Common myeloid progenitor, CD34-positive (primary cell): ENCODE measurements around the gene FHIT.

Experiments used
- CTCF ChIA-PET: fragments of 350-600 bp; sonication (Branson Sonifier 250); formaldehyde crosslinking; loops from one replicate; lab custom pipeline; 2021; ENCODE audit warnings: antibody characterized with exemption; lab: Charles Lee
- POLR2A ChIA-PET: fragments of 350-600 bp; sonication (Branson Sonifier 250); formaldehyde crosslinking; loops from one replicate; lab custom pipeline; 2021; ENCODE audit warnings: antibody characterized with exemption; lab: Charles Lee
- DNase-seq, 3 donors: peaks; one replicate each; pipeline versions ENCODE4 v3.0.0 to v3.0.0-alpha.2; 2013
- H3K27ac ChIP-seq, 2 experiments: 1 replicate in 1 of 2; 2 replicates in 1 of 2; pipeline ENCODE4 v1.7.0; 2013; ENCODE audit warnings: inconsistent platforms in 2 of 2, low read length in 2 of 2, mild to moderate bottlenecking in 2 of 2, low read depth in 1 of 2, moderate library complexity in 1 of 2; ENCODE audit not compliant: severe bottlenecking in 2 of 2, insufficient read depth in 1 of 2, poor library complexity in 1 of 2
- H3K27me3 ChIP-seq, 5 experiments: replicated peaks in 2 of 5; 1 replicate in 3 of 5; 2 replicates in 2 of 5; pipeline versions ENCODE4 v1.6.1 to v1.7.0; 2013; ENCODE audit warnings: low read length in 4 of 5, mild to moderate bottlenecking in 2 of 5, moderate library complexity in 2 of 5, inconsistent platforms in 1 of 5; ENCODE audit not compliant: insufficient read depth in 5 of 5, control insufficient read depth in 4 of 5
- H3K36me3 ChIP-seq, 4 experiments: 1 replicate in 2 of 4; 2 replicates in 2 of 4; pipeline versions ENCODE4 v1.6.1 to v1.7.0; 2013; ENCODE audit warnings: low read length in 3 of 4, control low read depth in 1 of 4, mild to moderate bottlenecking in 1 of 4; ENCODE audit not compliant: control insufficient read depth in 4 of 4, insufficient read depth in 4 of 4
- H3K4me1 ChIP-seq, 4 experiments: 1 replicate in 3 of 4; 2 replicates in 1 of 4; pipeline versions ENCODE4 v1.6.1 to v1.7.1; 2013; ENCODE audit warnings: low read length in 3 of 4, mild to moderate bottlenecking in 3 of 4, control low read depth in 1 of 4, inconsistent platforms in 1 of 4, moderate library complexity in 1 of 4; ENCODE audit not compliant: control insufficient read depth in 4 of 4, insufficient read depth in 4 of 4; ENCODE audit errors: control extremely low read depth in 1 of 4
- H3K4me3 ChIP-seq, 7 experiments: 1 replicate in 4 of 7; 2 replicates in 3 of 7; pipeline versions ENCODE4 v1.5.1 to v1.7.0; 2013; ENCODE audit warnings: mild to moderate bottlenecking in 7 of 7, low read length in 6 of 7, moderate library complexity in 6 of 7, inconsistent platforms in 2 of 7, low read depth in 2 of 7, control low read depth in 1 of 7; ENCODE audit not compliant: insufficient read depth in 4 of 7, control insufficient read depth in 1 of 7; ENCODE audit errors: extremely low read depth in 1 of 7
- H3K9me3 ChIP-seq, 5 experiments: 1 replicate in 4 of 5; 2 replicates in 1 of 5; pipeline versions ENCODE4 v1.6.1 to v1.7.1; 2013; ENCODE audit warnings: low read length in 4 of 5, mild to moderate bottlenecking in 2 of 5, inconsistent platforms in 1 of 5, low read depth in 1 of 5, moderate library complexity in 1 of 5; ENCODE audit not compliant: control insufficient read depth in 4 of 5, insufficient read depth in 2 of 5; ENCODE audit errors: control extremely low read depth in 1 of 5
- WGBS: methylation state at CpG from one replicate; pipeline ENCODE4 v1.1.5; 2013; ENCODE audit not compliant: insufficient coverage; 5-methylcytosine and 5-hydroxymethylcytosine counted together

FHIT gene

DNA sequence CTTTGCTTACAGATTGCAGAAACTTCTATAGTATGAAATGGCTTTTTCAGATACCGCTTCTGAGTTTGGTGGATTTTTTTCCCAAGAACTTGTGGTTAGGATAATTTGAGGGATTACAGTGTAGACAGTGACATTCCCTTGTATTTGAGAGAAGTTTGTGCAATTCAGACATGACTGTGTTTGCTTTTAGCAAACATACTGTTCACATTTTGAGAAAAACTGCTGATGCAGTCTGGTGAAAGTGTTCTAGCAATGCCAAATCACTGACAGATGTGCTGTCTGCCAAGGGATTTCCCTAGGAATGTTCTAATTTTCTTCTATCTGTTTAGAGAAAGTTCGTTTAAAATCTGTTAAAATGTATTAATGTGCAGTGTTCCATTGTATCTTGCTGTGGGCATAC lies 652.6 kb downstream of the FHIT start:
- ChIA-PET CTCF (no interaction called here), POLR2A (no interaction called here)
- no peak overlapping the region for H3K4me3 ChIP-seq
- peaks cover 0 to 18% (median 5%) of the 10 kb centered on the region in 4 experiments for H3K4me1 ChIP-seq
- 100% methylated on average over 2 of the region's 2 CpGs for WGBS
- H3K9me3 ChIP-seq = no peaks in the 10 kb centered on the region
- no peaks in the 10 kb centered on the region for H3K27me3 ChIP-seq
- no peak overlapping the region for H3K27ac ChIP-seq
- DNase-seq = no peak
- no peaks in the 10 kb centered on the region for H3K36me3 ChIP-seq

DNA sequence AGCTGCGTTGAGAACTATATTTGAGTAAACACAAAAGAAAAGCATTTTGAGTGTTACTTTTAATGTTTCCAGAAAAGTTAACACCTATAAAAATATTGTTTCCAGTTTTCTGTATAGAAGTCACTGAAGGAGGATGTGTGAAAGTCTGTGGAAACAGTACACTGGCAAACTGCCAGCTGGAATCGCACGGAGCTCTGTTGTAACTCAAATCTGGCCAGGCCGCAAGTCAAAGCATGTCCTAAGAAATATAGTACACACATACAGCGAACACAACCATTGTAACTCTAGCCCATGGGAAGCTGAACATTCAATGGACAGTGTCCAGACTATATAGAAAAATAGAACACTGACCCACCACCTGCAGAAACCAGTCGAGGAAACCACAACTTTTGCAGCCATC lies 657.2 kb downstream of the FHIT start:
- 0% methylated on average over 2 of the region's 6 CpGs for WGBS
- Histone ChIP-seq H3K27me3 (no peaks in the 10 kb centered on the region), H3K4me3 (no peak overlapping the region), H3K4me1 (peaks cover 0 to 7% (median 3%) of the 10 kb centered on the region in 4 experiments), H3K27ac (no peak overlapping the region), H3K9me3 (no peaks in the 10 kb centered on the region), H3K36me3 (no peaks in the 10 kb centered on the region)
- peak; percentile 17 to 78 (median 71) for DNase-seq
- POLR2A ChIA-PET = no interaction called here
- CTCF ChIA-PET = no interaction called here

DNA sequence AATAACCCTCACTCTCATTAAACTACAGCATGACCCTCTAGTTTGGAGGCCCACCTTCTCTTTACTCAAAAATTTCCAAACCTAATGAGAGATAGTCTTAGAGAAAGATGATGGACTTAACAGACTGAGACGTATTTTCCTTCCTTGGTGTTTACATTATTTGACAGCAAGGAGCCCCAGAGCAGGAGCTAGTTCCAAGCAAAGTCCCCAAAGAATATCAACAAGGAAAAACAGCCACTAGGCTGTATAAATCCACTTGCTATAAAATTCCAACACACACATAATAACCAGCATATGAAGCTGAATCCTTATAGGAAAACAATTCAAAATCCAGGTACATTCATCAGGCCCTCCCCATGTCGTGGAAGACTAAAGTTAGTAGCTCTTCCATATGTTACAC lies 660.0 kb downstream of the FHIT start:
- CTCF ChIA-PET = no interaction called here
- WGBS = 100% methylated on average over 1 of the region's 2 CpGs
- DNase-seq = no peak
- H3K27me3 ChIP-seq = no peaks in the 10 kb centered on the region
- POLR2A ChIA-PET = no interaction called here
- H3K9me3 ChIP-seq = peaks cover 0 to 3% (median 0%) of the 10 kb centered on the region in 5 experiments
- H3K4me3 ChIP-seq = no peak overlapping the region
- peaks cover 0 to 7% (median 3%) of the 10 kb centered on the region in 4 experiments for H3K4me1 ChIP-seq
- H3K27ac ChIP-seq = no peak overlapping the region
- no peaks in the 10 kb centered on the region for H3K36me3 ChIP-seq

DNA sequence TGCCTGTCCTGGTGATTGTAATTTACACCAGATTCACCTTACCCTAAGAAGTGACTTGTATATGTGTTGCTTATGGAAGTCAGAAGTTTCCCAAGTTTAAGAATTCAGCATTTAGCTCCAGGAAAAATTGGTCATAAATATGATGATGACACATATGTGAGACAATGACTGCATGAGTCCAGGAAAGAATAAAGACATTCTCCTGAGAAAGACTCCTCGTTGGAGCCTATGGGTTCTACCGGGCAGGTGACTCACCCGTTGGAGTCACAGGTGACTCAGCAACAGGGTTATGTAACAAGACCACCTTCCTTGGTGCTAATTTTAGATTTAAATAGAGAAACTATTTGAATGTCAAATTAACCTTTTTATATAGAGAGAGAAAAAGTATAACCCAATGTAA lies 662.4 kb downstream of the FHIT start:
- H3K36me3 ChIP-seq = no peaks in the 10 kb centered on the region
- no peaks in the 10 kb centered on the region for H3K27me3 ChIP-seq
- 88% methylated on average over 1 of the region's 3 CpGs for WGBS
- H3K9me3 ChIP-seq = peaks cover 0 to 3% (median 0%) of the 10 kb centered on the region in 5 experiments
- DNase-seq = peak in 2 of 3 donors; percentile 8 to 13
- no peak overlapping the region for H3K4me3 ChIP-seq
- no peak overlapping the region for H3K27ac ChIP-seq
- ChIA-PET POLR2A (no interaction called here), CTCF (interaction anchor here (1.2 kb wide), 1 partner anchor 16 kb away, joined by 3 read pairs; no protein-coding TSS in a partner anchor)
- H3K4me1 ChIP-seq = no peaks in the 10 kb centered on the region

DNA sequence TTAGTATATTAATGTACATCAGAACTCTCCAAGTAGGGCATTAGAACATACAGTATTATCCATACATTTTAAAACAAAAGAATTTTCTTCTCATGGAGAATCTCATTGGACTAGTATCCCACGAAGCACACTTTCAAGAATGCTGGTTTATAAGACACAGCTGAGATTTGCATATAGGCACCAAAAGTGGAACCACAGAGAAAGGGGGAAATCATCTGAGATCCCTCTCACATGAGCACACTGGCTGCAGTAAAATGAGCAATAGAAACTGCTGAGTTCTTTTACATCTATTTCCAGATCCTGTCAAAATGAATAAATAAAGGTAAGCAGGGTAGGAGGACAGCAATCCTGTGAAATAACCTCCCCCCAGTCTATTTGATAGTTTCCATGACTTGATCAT lies 665.3 kb downstream of the FHIT start:
- ChIA-PET CTCF (no interaction called here), POLR2A (no interaction called here)
- no peak for DNase-seq
- no peak overlapping the region for H3K4me3 ChIP-seq
- H3K9me3 ChIP-seq = peaks cover 0 to 3% (median 0%) of the 10 kb centered on the region in 5 experiments
- no peaks in the 10 kb centered on the region for H3K27me3 ChIP-seq
- WGBS = 0% methylated on average over 1 of the region's 1 CpG
- H3K27ac ChIP-seq = no peak overlapping the region
- no peaks in the 10 kb centered on the region for H3K4me1 ChIP-seq
- no peaks in the 10 kb centered on the region for H3K36me3 ChIP-seq

DNA sequence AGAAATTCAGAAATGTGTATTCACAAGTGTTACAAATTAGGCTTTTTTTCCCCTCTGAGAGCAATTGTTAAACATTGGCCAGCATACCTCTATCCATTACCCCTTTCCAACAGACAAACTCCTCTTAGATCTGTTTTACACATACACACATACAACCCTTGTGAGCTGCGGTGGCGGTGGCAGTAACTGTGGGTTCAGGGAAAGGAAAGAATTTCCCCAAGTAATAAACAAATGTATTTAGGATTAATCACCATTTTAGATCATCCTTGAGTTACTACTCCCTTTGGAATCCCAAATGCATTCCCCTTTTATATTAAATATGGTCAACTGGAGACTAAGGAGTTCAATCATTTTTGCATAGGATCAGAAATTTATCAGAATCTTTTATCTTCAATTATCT lies 667.0 kb downstream of the FHIT start:
- no CpG with 5 or more reads among the region's 2 CpGs for WGBS
- DNase-seq = no peak
- ChIA-PET CTCF (no interaction called here), POLR2A (no interaction called here)
- peaks cover 0 to 3% (median 0%) of the 10 kb centered on the region in 5 experiments for H3K9me3 ChIP-seq
- no peak overlapping the region for H3K27ac ChIP-seq
- no peaks in the 10 kb centered on the region for H3K4me1 ChIP-seq
- H3K36me3 ChIP-seq = no peaks in the 10 kb centered on the region
- H3K4me3 ChIP-seq = no peak overlapping the region
- H3K27me3 ChIP-seq = no peaks in the 10 kb centered on the region

DNA sequence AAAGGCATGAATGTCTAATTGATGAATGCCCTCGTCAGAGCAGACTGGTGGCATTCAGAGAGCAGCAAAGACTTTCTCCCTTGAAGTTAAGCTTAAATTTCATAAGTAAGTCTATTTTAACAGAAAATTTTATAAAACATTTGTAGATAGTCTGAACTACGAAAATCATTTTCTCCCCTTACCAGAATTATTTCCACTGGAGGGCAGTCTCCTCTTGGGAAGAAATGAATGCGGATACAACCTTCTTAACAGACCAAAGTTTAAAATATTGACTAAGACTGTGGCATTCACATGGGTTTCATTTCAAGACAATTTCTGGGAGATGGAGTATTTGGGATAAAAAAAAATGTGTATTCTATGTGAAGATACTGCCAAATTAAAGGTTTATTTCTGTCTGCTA lies 669.0 kb downstream of the FHIT start:
- no peaks in the 10 kb centered on the region for H3K36me3 ChIP-seq
- H3K27me3 ChIP-seq = no peaks in the 10 kb centered on the region
- no peaks in the 10 kb centered on the region for H3K4me1 ChIP-seq
- peaks cover 0 to 3% (median 0%) of the 10 kb centered on the region in 5 experiments for H3K9me3 ChIP-seq
- ChIA-PET CTCF (interaction anchor here (1.0 kb wide), 1 partner anchor 11 kb away, joined by 3 read pairs; no protein-coding TSS in a partner anchor), POLR2A (no interaction called here)
- WGBS = 80% methylated on average over 1 of the region's 3 CpGs
- no peak overlapping the region for H3K4me3 ChIP-seq
- DNase-seq = peak in 1 of 3 donors; percentile 6
- H3K27ac ChIP-seq = no peak overlapping the region
